Nephron progenitor cell (in vitro differentiated cells): Measurements from ENCODE around the gene FGGY.

ENCODE experiments used
- DNase-seq: peaks from one replicate; pipeline ENCODE4 v3.0.0; 2021
- H3K27ac Mint-ChIP-seq: 2 replicates; pipeline ENCODE4 v1.8.0; 2021; ENCODE audit warnings: mild to moderate bottlenecking, moderate library complexity, mixed read lengths
- H3K27me3 Mint-ChIP-seq: 2 replicates; pipeline ENCODE4 v1.8.0; 2021; ENCODE audit warnings: mild to moderate bottlenecking, low read depth, mixed read lengths; ENCODE audit not compliant: poor library complexity
- H3K36me3 Mint-ChIP-seq: 2 replicates; pipeline ENCODE4 v1.8.0; 2021; ENCODE audit warnings: low read depth, mixed read lengths
- H3K4me1 Mint-ChIP-seq: 2 replicates; pipeline ENCODE4 v1.8.0; 2021; ENCODE audit warnings: mixed read lengths
- H3K4me3 Mint-ChIP-seq: 2 replicates; pipeline ENCODE4 v1.8.0; 2021; ENCODE audit warnings: mild to moderate bottlenecking, moderate library complexity, mixed read lengths
- H3K9me3 Mint-ChIP-seq: 2 replicates; pipeline ENCODE4 v1.8.0; 2021; ENCODE audit warnings: mild to moderate bottlenecking, moderate library complexity, mixed read lengths
- TF ChIP-seq, protein P1 (sequence below): fragments of 200-600 bp; sonication (generic); IDR thresholded peaks from 2 replicates; pipeline ENCODE4 v1.5.0; 2021; ENCODE audit warnings: antibody characterized with exemption

The FGGY gene

DNA sequence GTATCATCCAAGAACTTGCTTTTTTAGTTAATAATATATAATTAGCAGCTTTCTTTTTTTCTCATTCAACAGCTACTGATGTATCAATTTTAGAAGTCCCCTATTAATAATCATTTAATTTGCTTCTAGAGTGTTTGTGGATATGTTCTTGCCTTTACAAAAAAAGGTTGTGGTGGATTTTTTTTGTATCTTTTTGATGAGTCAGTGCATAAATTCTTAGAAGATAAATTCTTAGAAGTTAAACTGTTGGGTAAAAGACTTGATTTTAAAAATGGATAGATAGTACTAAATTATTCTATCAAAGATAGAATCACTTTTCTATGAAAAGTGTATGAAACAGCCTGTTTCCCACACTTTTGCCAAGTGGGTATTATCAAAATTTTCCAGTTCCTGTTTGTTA is 11.9 kb downstream of the FGGY start:
- Mint-ChIP-seq H3K27ac (no peak overlapping the region), H3K4me1 (peaks cover 10% of the 10 kb centered on the region), H3K4me3 (no peak overlapping the region), H3K36me3 (peaks cover 48% of the 10 kb centered on the region), H3K9me3 (peaks cover 44% of the 10 kb centered on the region), H3K27me3 (no peaks in the 10 kb centered on the region)
- DNase-seq, result no peak
- TF ChIP-seq, protein P1, sequence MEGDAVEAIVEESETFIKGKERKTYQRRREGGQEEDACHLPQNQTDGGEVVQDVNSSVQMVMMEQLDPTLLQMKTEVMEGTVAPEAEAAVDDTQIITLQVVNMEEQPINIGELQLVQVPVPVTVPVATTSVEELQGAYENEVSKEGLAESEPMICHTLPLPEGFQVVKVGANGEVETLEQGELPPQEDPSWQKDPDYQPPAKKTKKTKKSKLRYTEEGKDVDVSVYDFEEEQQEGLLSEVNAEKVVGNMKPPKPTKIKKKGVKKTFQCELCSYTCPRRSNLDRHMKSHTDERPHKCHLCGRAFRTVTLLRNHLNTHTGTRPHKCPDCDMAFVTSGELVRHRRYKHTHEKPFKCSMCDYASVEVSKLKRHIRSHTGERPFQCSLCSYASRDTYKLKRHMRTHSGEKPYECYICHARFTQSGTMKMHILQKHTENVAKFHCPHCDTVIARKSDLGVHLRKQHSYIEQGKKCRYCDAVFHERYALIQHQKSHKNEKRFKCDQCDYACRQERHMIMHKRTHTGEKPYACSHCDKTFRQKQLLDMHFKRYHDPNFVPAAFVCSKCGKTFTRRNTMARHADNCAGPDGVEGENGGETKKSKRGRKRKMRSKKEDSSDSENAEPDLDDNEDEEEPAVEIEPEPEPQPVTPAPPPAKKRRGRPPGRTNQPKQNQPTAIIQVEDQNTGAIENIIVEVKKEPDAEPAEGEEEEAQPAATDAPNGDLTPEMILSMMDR, result no peak

GRCh38 chr1:59309392-59309791 is 12.5 kb downstream of the FGGY start:
- Mint-ChIP-seq H3K9me3 (peaks cover 38% of the 10 kb centered on the region), H3K27me3 (no peaks in the 10 kb centered on the region), H3K27ac (peak overlapping the region; percentile 52), H3K4me1 (peaks cover 10% of the 10 kb centered on the region), H3K4me3 (no peak overlapping the region), H3K36me3 (peaks cover 43% of the 10 kb centered on the region)
- TF ChIP-seq, protein P1, result no peak
- no peak for DNase-seq

GRCh38 chr1:59309795-59310548 is 13.1 kb downstream of the FGGY start:
- H3K4me3 Mint-ChIP-seq, result no peak overlapping the region
- H3K27ac Mint-ChIP-seq, result peak overlapping the region; percentile 78
- H3K36me3 Mint-ChIP-seq, result peaks cover 37% of the 10 kb centered on the region
- H3K4me1 Mint-ChIP-seq, result peaks cover 14% of the 10 kb centered on the region
- no peaks in the 10 kb centered on the region for H3K27me3 Mint-ChIP-seq
- peaks cover 32% of the 10 kb centered on the region for H3K9me3 Mint-ChIP-seq
- TF ChIP-seq, protein P1, result no peak
- DNase-seq, result no peak

DNA sequence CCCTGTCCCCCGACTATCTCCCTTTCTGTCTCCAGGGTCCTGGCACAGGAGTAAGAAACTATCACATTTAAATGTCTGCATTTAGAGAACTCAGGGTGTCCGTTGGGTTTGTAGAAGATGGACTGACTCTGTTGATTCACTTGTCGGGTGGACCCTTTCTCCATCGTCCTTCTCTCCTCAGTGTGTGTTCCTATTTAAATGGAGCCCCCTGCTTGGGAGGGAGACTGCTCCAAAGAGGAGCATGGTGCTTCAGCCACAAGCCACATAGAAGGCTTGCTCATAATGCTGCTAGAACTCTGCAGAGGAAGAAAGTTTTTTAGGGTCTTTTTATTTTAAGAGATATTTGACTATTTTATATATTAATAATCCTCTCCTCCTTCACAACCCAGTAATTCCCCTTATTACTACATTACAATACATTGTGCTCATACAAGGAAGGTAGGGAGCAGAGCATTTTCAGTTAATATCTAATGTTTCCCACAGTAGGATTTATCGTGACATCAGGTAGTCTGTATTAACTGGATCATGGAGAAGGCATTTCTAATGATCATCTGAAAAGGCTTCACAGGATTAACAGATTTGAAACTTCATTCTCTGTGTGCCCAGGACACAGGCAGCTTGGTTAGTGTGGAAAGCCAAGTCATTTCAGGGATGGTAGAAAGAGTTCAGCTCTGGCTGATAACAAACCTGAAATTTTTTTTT is 13.8 kb downstream of the FGGY start:
- Mint-ChIP-seq H3K9me3 (peaks cover 25% of the 10 kb centered on the region), H3K4me1 (peaks cover 21% of the 10 kb centered on the region), H3K27me3 (no peaks in the 10 kb centered on the region), H3K27ac (peak overlapping the region; percentile 50), H3K4me3 (no peak overlapping the region), H3K36me3 (peaks cover 30% of the 10 kb centered on the region)
- no peak for DNase-seq
- TF ChIP-seq, protein P1, result no peak

DNA sequence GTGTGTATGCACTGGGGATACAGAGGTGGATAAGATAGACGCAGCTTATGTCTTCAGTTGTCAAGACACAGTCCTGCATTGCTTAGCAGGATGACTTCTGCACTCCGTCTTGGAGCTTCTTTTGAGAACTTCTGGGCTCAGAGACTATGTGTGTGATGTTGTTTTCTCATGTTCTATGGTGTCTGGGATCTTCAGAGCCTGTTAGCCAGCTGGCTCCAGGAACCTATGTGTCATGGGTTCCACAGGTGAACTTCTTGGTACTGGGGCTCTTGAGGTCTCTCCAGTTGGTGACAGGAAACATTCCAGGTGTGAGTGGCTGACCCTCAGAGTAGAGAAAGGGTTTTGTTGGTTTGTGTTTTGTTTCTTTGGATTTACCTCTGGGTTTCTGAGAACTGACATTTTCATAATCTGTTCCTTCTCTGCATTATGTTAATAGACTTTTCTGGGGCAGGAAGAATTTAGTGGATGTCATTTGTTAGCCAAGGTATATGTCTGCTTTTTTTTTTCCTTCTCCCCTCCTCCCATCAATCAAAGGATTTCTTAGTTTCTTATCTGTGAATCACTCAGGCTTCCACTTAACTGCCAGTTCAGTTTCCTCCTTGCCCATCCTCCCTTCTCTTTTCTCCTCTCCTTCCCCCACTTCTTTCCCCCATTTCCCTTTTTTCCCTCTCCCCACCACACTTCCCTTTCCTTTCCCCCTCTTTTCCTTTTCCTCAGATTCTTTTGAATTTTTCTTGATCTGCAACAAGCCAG is 18.1 kb downstream of the FGGY start:
- Mint-ChIP-seq H3K36me3 (peaks cover 18% of the 10 kb centered on the region), H3K4me1 (peaks cover 51% of the 10 kb centered on the region), H3K27ac (peak overlapping the region; percentile 34), H3K27me3 (no peaks in the 10 kb centered on the region), H3K9me3 (peaks cover 14% of the 10 kb centered on the region), H3K4me3 (no peak overlapping the region)
- DNase-seq, result no peak
- TF ChIP-seq, protein P1, result no peak
